ENCODE results near the gene ANXA1. TPM values are rescaled to one million over a fixed set of nuclear protein-coding genes. Genes with fewer than 3 reads are reported as not detected.

Gene ANXA1
- total RNA-seq, 1 experiment from 2014 or later: 430 TPM

DNA sequence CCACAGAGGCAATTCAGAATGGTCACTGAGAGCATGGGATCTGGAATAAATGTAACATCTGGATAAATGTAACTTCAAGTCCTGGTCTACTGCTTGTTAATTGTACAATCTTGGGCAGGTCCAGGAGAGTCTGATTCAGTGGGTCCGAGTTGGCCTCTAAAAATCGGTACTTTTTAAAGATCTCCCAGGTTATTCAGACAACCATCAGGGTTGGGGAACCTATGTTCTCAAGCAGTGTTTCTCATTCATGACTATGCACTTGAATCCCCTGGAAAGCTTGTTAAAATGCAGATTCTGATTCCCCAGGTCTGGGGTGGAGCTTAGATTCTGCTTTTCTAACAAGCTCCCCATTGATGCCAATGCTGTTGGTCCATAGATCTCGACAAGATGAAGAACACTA, 14.8 kb downstream of the ANXA1 start:
- Histone ChIP-seq H3K4me3 (ENCODE audit: low read depth, low read length, poor library complexity, severe bottlenecking) (no peak overlapping the region), H3K27me3 (replicated peaks; ENCODE audit: insufficient read depth, low read depth, low read length, poor library complexity) (no peaks in the 10 kb centered on the region), H3K9me3 (ENCODE audit: low read depth, low read length, poor library complexity, severe bottlenecking) (no peaks in the 10 kb centered on the region), H3K4me1 (ENCODE audit: insufficient read depth, low read length, poor library complexity, severe bottlenecking) (peaks cover 16% of the 10 kb centered on the region), H3K36me3 (ENCODE audit: insufficient read depth, low read length, poor library complexity, severe bottlenecking) (peaks cover 97% of the 10 kb centered on the region), H3K27ac (ENCODE audit: low read depth, low read length, poor library complexity, severe bottlenecking) (no peak overlapping the region)
- TF ChIP-seq EZH2 (IDR thresholded peaks at IDR 0.05; ENCODE audit: borderline replicate concordance, low read depth, low read length, poor library complexity, severe bottlenecking): no peak
- TF ChIP-seq, protein P1, sequence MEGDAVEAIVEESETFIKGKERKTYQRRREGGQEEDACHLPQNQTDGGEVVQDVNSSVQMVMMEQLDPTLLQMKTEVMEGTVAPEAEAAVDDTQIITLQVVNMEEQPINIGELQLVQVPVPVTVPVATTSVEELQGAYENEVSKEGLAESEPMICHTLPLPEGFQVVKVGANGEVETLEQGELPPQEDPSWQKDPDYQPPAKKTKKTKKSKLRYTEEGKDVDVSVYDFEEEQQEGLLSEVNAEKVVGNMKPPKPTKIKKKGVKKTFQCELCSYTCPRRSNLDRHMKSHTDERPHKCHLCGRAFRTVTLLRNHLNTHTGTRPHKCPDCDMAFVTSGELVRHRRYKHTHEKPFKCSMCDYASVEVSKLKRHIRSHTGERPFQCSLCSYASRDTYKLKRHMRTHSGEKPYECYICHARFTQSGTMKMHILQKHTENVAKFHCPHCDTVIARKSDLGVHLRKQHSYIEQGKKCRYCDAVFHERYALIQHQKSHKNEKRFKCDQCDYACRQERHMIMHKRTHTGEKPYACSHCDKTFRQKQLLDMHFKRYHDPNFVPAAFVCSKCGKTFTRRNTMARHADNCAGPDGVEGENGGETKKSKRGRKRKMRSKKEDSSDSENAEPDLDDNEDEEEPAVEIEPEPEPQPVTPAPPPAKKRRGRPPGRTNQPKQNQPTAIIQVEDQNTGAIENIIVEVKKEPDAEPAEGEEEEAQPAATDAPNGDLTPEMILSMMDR (conservative IDR thresholded peaks at IDR 0.05; ENCODE audit: low read depth, low read length): no peak
- ChIA-PET CTCF (no interaction called here), POLR2A (ENCODE audit: low non-redundant PET) (no interaction called here)
- no TSS peak for BruUV-seq (replicated peaks)
- no peak for DNase-seq (ENCODE audit: low spot score)
- intact Hi-C loops (cut with micrococcal nuclease; ENCODE audit: unreplicated experiment): no loop called here

DNA sequence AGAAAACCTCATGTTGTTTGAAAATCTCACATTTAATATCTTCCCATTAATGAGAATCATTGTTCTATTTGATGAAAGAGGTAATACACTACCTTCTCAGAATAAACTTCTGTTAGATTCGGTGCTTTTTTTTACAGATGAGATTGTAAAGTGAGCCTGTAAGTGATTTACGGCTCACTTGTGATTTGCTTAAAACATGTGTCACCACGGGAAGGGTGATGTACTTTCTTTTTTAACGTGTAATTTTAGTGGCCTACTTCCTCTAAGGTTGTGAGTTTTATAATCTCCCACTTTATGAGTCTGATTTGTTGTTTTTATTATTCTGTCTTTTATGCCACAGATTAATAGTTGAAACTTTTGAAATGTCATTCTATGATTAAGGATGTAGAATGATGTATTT, 15.9 kb downstream of the ANXA1 start:
- POLR2A ChIA-PET (ENCODE audit: low non-redundant PET): no interaction called here
- TF ChIP-seq, protein P1 (conservative IDR thresholded peaks at IDR 0.05; ENCODE audit: low read depth, low read length): no peak
- no peak for TF ChIP-seq EZH2 (IDR thresholded peaks at IDR 0.05; ENCODE audit: borderline replicate concordance, low read depth, low read length, poor library complexity, severe bottlenecking)
- CTCF ChIA-PET: no interaction called here
- peaks cover 11% of the 10 kb centered on the region for H3K4me1 ChIP-seq (ENCODE audit: insufficient read depth, low read length, poor library complexity, severe bottlenecking)
- BruUV-seq (replicated peaks): no TSS peak
- H3K27me3 ChIP-seq (replicated peaks; ENCODE audit: insufficient read depth, low read depth, low read length, poor library complexity): no peaks in the 10 kb centered on the region
- H3K4me3 ChIP-seq (ENCODE audit: low read depth, low read length, poor library complexity, severe bottlenecking): no peak overlapping the region
- no peak for DNase-seq (ENCODE audit: low spot score)
- intact Hi-C loops (cut with micrococcal nuclease; ENCODE audit: unreplicated experiment): no loop called here
- peaks cover 92% of the 10 kb centered on the region for H3K36me3 ChIP-seq (ENCODE audit: insufficient read depth, low read length, poor library complexity, severe bottlenecking)
- no peak overlapping the region for H3K27ac ChIP-seq (ENCODE audit: low read depth, low read length, poor library complexity, severe bottlenecking)
- H3K9me3 ChIP-seq (ENCODE audit: low read depth, low read length, poor library complexity, severe bottlenecking): no peaks in the 10 kb centered on the region

DNA sequence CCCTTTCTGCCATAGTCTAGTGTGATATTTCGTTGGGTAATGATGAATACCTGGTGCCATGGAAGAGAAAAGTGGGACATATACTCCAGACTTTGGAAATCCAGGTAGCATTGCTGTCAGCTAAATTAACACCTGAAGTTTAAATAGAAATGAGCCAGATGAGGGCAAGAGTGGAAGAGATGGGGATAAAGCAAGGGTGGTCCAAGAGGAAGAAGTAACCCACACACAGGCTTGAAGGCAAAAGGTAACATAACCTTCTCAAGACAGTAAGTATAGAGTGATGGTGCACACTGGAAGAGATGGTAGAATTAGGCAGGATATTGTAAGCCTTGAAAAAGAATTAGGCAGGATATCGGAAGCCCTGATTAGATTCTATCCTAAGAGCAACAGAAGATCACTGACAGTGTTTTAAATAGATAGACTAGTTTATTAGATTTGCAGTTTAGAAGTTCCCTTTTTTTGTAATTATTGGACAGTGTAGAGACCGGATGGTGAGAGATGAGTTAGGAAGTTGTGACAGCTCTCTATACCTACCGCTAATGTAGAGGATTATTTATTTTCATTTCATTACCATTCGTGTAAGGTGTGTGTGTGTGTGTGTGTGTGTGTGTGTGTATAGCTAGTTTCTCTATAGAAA, 16.8 kb downstream of the ANXA1 start:
- no TSS peak for BruUV-seq (replicated peaks)
- H3K36me3 ChIP-seq (ENCODE audit: insufficient read depth, low read length, poor library complexity, severe bottlenecking): peaks cover 84% of the 10 kb centered on the region
- H3K27ac ChIP-seq (ENCODE audit: low read depth, low read length, poor library complexity, severe bottlenecking): no peak overlapping the region
- ChIA-PET POLR2A (ENCODE audit: low non-redundant PET) (no interaction called here), CTCF (no interaction called here)
- TF ChIP-seq, protein P1 (conservative IDR thresholded peaks at IDR 0.05; ENCODE audit: low read depth, low read length): no peak
- no peak for TF ChIP-seq EZH2 (IDR thresholded peaks at IDR 0.05; ENCODE audit: borderline replicate concordance, low read depth, low read length, poor library complexity, severe bottlenecking)
- H3K4me3 ChIP-seq (ENCODE audit: low read depth, low read length, poor library complexity, severe bottlenecking): no peak overlapping the region
- peaks cover 4% of the 10 kb centered on the region for H3K4me1 ChIP-seq (ENCODE audit: insufficient read depth, low read length, poor library complexity, severe bottlenecking)
- no peaks in the 10 kb centered on the region for H3K9me3 ChIP-seq (ENCODE audit: low read depth, low read length, poor library complexity, severe bottlenecking)
- no peak for DNase-seq (ENCODE audit: low spot score)
- intact Hi-C loops (cut with micrococcal nuclease; ENCODE audit: unreplicated experiment): no loop called here
- H3K27me3 ChIP-seq (replicated peaks; ENCODE audit: insufficient read depth, low read depth, low read length, poor library complexity): no peaks in the 10 kb centered on the region
